ENCODE measurements around the gene MBD6. TPM values are rescaled to one million over a fixed set of nuclear protein-coding genes. Genes with fewer than 3 reads are reported as not detected.

The MBD6 gene
- total and polyA plus RNA-seq, 12 donors, result 10.5 to 167 (median 38.1) TPM

- 78 to 89% (median 81%) methylated on average over 12 of the region's 12 CpGs for WGBS, 4 donors
- H3K4me1 ChIP-seq (replicated peaks in 1 of 2), result no peaks in the 10 kb centered on the region
- H3K4me3 ChIP-seq, result no peak overlapping the region
- H3K36me3 ChIP-seq (replicated peaks in 1 of 2), result no peaks in the 10 kb centered on the region
- TF ChIP-seq, protein P1, sequence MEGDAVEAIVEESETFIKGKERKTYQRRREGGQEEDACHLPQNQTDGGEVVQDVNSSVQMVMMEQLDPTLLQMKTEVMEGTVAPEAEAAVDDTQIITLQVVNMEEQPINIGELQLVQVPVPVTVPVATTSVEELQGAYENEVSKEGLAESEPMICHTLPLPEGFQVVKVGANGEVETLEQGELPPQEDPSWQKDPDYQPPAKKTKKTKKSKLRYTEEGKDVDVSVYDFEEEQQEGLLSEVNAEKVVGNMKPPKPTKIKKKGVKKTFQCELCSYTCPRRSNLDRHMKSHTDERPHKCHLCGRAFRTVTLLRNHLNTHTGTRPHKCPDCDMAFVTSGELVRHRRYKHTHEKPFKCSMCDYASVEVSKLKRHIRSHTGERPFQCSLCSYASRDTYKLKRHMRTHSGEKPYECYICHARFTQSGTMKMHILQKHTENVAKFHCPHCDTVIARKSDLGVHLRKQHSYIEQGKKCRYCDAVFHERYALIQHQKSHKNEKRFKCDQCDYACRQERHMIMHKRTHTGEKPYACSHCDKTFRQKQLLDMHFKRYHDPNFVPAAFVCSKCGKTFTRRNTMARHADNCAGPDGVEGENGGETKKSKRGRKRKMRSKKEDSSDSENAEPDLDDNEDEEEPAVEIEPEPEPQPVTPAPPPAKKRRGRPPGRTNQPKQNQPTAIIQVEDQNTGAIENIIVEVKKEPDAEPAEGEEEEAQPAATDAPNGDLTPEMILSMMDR (IDR thresholded peaks at IDR 0.05), result no peak
- intact Hi-C loops (cut with DNase I), result no loop called here
- DNase-seq, result no peak
- no peaks in the 10 kb centered on the region for H3K9me3 ChIP-seq (replicated peaks in 1 of 3)
- H3K27me3 ChIP-seq, result peaks cover 5% of the 10 kb centered on the region
- no peak overlapping the region for H3K27ac ChIP-seq
These were observed 55.5 kb downstream of the MBD6 start for GRCh38 chr12:57577981-57578758.

DNA sequence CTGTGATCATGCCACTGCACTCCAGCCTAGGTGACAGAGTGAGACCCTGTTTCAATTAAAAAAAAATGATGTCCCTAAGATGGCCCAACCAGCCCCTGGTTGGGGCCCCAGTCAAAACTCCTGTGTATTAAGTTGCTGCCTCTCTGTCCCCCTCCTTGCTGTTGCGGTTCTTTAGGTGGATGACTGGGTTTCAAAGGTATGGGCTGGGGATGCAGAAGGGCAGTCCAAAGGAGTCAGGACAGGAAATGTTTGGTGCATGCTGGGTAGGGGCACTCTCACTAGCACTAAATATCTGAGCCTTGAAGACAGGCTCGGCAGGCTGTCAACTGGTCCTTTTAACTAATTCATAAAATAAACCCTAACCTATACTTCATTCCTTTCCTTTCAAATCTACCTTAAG lies 56.4 kb downstream of the MBD6 start:
- H3K27ac ChIP-seq, result no peak overlapping the region
- H3K4me3 ChIP-seq, result no peak overlapping the region
- 77 to 91% (median 82%) methylated on average over 2 of the region's 2 CpGs for WGBS, 4 donors
- no peak for DNase-seq
- no peaks in the 10 kb centered on the region for H3K4me1 ChIP-seq (replicated peaks in 1 of 2)
- H3K9me3 ChIP-seq (replicated peaks in 1 of 3), result no peaks in the 10 kb centered on the region
- H3K36me3 ChIP-seq (replicated peaks in 1 of 2), result no peaks in the 10 kb centered on the region
- TF ChIP-seq, protein P1 (IDR thresholded peaks at IDR 0.05), result no peak
- intact Hi-C loops (cut with DNase I), result no loop called here
- peaks cover 5% of the 10 kb centered on the region for H3K27me3 ChIP-seq

MicroRNAs encoded within 50 kb of the gene (microRNA counts, 767-probe panel; counts per million panel counts)
- microRNA hsa-miR-616-3p, result 0 counts per million in 2 donors

Small RNA genes lying within 50 kb of the gene (microRNA-seq; reads per million reads assigned to microRNA genes)
- gene MIR616, result 0 to 1.4 (median 0) reads per million in 3 donors
- 0 to 0.38 (median 0) reads per million in 3 donors for gene MIR6758

Small RNA genes lying within 50 kb of the gene (small RNA-seq; reads per million reads assigned to genes)
- gene MIR616, result 0 reads per million in 2 donors

Other genes starting within 250 kb of the MBD6 start
- 10 to 100 TPM; 25.3 to 91.9 (median 50.1) TPM for gene R3HDM2, start 91.8 kb upstream of the MBD6 start, total RNA-seq
- gene R3HDM2, start 91.8 kb upstream of the MBD6 start, polyA plus RNA-seq, result 10 to 100 TPM; 21.9 to 33.8 (median 32.4) TPM
- gene INHBC, start 88.0 kb upstream of the MBD6 start, total RNA-seq, result not detected
- gene INHBC, start 88.0 kb upstream of the MBD6 start, polyA plus RNA-seq, result not detected
- gene INHBE, start 67.5 kb upstream of the MBD6 start, total RNA-seq, result under 1 TPM in 1 of 9 donors, not detected in 8; 0.11 TPM
- gene INHBE, start 67.5 kb upstream of the MBD6 start, polyA plus RNA-seq, result not detected
- 1 to 10 TPM in 5 of 9 donors, under 1 TPM in 4; 0.30 to 2.8 (median 1.0) TPM for gene GLI1, start 63.0 kb upstream of the MBD6 start, total RNA-seq
- 1 to 10 TPM in 2 of 3 donors, under 1 TPM in 1; 0.44 to 7.2 (median 4.4) TPM for gene GLI1, start 63.0 kb upstream of the MBD6 start, polyA plus RNA-seq
- 10 to 100 TPM in 7 of 9 donors, 1 to 10 TPM in 2; 1.3 to 39.4 (median 14.2) TPM for gene ARHGAP9, start 43.0 kb upstream of the MBD6 start, total RNA-seq
- gene ARHGAP9, start 43.0 kb upstream of the MBD6 start, polyA plus RNA-seq, result 10 to 100 TPM in 2 of 3 donors, 1 to 10 TPM in 1; 4.1 to 46.4 (median 19.4) TPM
- gene MARS1, start 34.8 kb upstream of the MBD6 start, total RNA-seq, result 100 to 1,000 TPM in 5 of 9 donors, 10 to 100 TPM in 4; 38.3 to 182 (median 126) TPM
- 100 to 1,000 TPM; 114 to 210 (median 143) TPM for gene MARS1, start 34.8 kb upstream of the MBD6 start, polyA plus RNA-seq
- gene DDIT3, start 2.3 kb upstream of the MBD6 start, total RNA-seq, result 10 to 100 TPM in 8 of 9 donors, 1 to 10 TPM in 1; 7.7 to 65.1 (median 31.1) TPM
- 10 to 100 TPM; 72.8 to 98.4 (median 72.9) TPM for gene DDIT3, start 2.3 kb upstream of the MBD6 start, polyA plus RNA-seq
- 100 to 1,000 TPM; 114 to 202 (median 137) TPM for gene DCTN2, start 24.4 kb downstream of the MBD6 start, total RNA-seq
- gene DCTN2, start 24.4 kb downstream of the MBD6 start, polyA plus RNA-seq, result 100 to 1,000 TPM in 2 of 3 donors, 10 to 100 TPM in 1; 81.2 to 238 (median 101) TPM
- gene KIF5A, start 27.2 kb downstream of the MBD6 start, total RNA-seq, result 1 to 10 TPM in 4 of 9 donors, under 1 TPM in 4, not detected in 1; 0.32 to 7.6 (median 1.3) TPM
- 1 to 10 TPM; 1.9 to 7.4 (median 5.6) TPM for gene KIF5A, start 27.2 kb downstream of the MBD6 start, polyA plus RNA-seq
- gene PIP4K2C, start 68.4 kb downstream of the MBD6 start, total RNA-seq, result 10 to 100 TPM; 19.5 to 75.9 (median 28.8) TPM
- 10 to 100 TPM in 1 of 3 donors, 1 to 10 TPM in 2; 8.1 to 31.5 (median 8.6) TPM for gene PIP4K2C, start 68.4 kb downstream of the MBD6 start, polyA plus RNA-seq
- 10 to 100 TPM; 21.4 to 59.7 (median 46.0) TPM for gene DTX3, start 82.0 kb downstream of the MBD6 start, total RNA-seq
- 100 to 1,000 TPM in 1 of 3 donors, 10 to 100 TPM in 2; 20.4 to 136 (median 98.9) TPM for gene DTX3, start 82.0 kb downstream of the MBD6 start, polyA plus RNA-seq
- gene ARHGEF25, start 88.6 kb downstream of the MBD6 start, total RNA-seq, result 10 to 100 TPM in 4 of 9 donors, 1 to 10 TPM in 5; 4.9 to 15.9 (median 9.3) TPM
- gene ARHGEF25, start 88.6 kb downstream of the MBD6 start, polyA plus RNA-seq, result 10 to 100 TPM in 2 of 3 donors, 1 to 10 TPM in 1; 5.3 to 86.4 (median 34.4) TPM
- 1 to 10 TPM in 5 of 9 donors, under 1 TPM in 4; 0.17 to 7.4 (median 1.1) TPM for gene B4GALNT1, start 110.4 kb downstream of the MBD6 start, total RNA-seq
- 1 to 10 TPM; 1.0 to 1.3 (median 1.3) TPM for gene B4GALNT1, start 110.4 kb downstream of the MBD6 start, polyA plus RNA-seq
- gene OS9, start 171.3 kb downstream of the MBD6 start, total RNA-seq, result 100 to 1,000 TPM; 157 to 428 (median 293) TPM
- 100 to 1,000 TPM; 155 to 282 (median 234) TPM for gene OS9, start 171.3 kb downstream of the MBD6 start, polyA plus RNA-seq
- gene AGAP2, start 215.9 kb downstream of the MBD6 start, total RNA-seq, result 1 to 10 TPM in 7 of 9 donors, under 1 TPM in 2; 0.50 to 4.0 (median 1.8) TPM
- gene AGAP2, start 215.9 kb downstream of the MBD6 start, polyA plus RNA-seq, result 1 to 10 TPM; 1.9 to 8.1 (median 2.6) TPM
- 100 to 1,000 TPM in 1 of 9 donors, 10 to 100 TPM in 8; 44.2 to 115 (median 58.1) TPM for gene TSPAN31, start 222.2 kb downstream of the MBD6 start, total RNA-seq
- 10 to 100 TPM; 25.3 to 50.7 (median 45.1) TPM for gene TSPAN31, start 222.2 kb downstream of the MBD6 start, polyA plus RNA-seq
- gene CDK4, start 229.5 kb downstream of the MBD6 start, total RNA-seq, result 100 to 1,000 TPM in 8 of 9 donors, 10 to 100 TPM in 1; 90.9 to 197 (median 145) TPM
- 10 to 100 TPM; 46.8 to 78.8 (median 66.1) TPM for gene CDK4, start 229.5 kb downstream of the MBD6 start, polyA plus RNA-seq
- gene MARCHF9, start 232.3 kb downstream of the MBD6 start, total RNA-seq, result 10 to 100 TPM in 7 of 9 donors, 1 to 10 TPM in 2; 6.7 to 23.4 (median 16.5) TPM
- 10 to 100 TPM in 2 of 3 donors, 1 to 10 TPM in 1; 9.5 to 45.1 (median 44.0) TPM for gene MARCHF9, start 232.3 kb downstream of the MBD6 start, polyA plus RNA-seq
- 10 to 100 TPM in 1 of 9 donors, 1 to 10 TPM in 7, under 1 TPM in 1; 0.48 to 10.4 (median 2.8) TPM for gene CYP27B1, start 244.3 kb downstream of the MBD6 start, total RNA-seq
- gene CYP27B1, start 244.3 kb downstream of the MBD6 start, polyA plus RNA-seq, result 1 to 10 TPM; 2.5 to 3.8 (median 3.5) TPM
- 10 to 100 TPM in 8 of 9 donors, 1 to 10 TPM in 1; 4.7 to 56.8 (median 22.6) TPM for gene METTL1, start 249.3 kb downstream of the MBD6 start, total RNA-seq
- 10 to 100 TPM; 53.4 to 87.8 (median 62.6) TPM for gene METTL1, start 249.3 kb downstream of the MBD6 start, polyA plus RNA-seq
- gene EEF1AKMT3, start 249.8 kb downstream of the MBD6 start, total RNA-seq, result 10 to 100 TPM in 5 of 9 donors, 1 to 10 TPM in 4; 4.3 to 35.9 (median 11.8) TPM
- 1 to 10 TPM; 2.4 to 9.9 (median 3.4) TPM for gene EEF1AKMT3, start 249.8 kb downstream of the MBD6 start, polyA plus RNA-seq